HEK293 (cell line): ENCODE measurements around the gene GPM6B.

Experiments used
- CTCF ChIA-PET: fragments of 350-600 bp; formaldehyde crosslinking; extraction: SDS; loops from one replicate; lab custom pipeline; 2021; ENCODE audit warnings: antibody characterized with exemption; lab: Yijun Ruan, JAX
- POLR2A ChIA-PET: fragments of 300-600 bp; formaldehyde crosslinking; extraction: SDS; loops from one replicate; lab custom pipeline; 2020; ENCODE audit warnings: antibody characterized with exemption, inconsistent platforms; lab: Yijun Ruan, JAX
- H3K27ac ChIP-seq: fragments of 200-500 bp; sonication (Bioruptor generic); 2 replicates; pipeline ENCODE4 v1.5.1; 2014; ENCODE audit warnings: low read depth, low read length, control low read depth, inconsistent platforms; ENCODE audit errors: extremely low read depth
- H3K36me3 ChIP-seq, 2 experiments: fragments of 200-500 bp in 1 of 2; sonication (Bioruptor generic) in 1 of 2; 1 replicate in 1 of 2; 2 replicates in 1 of 2; pipeline ENCODE4 v1.5.1; 2014 to 2017; ENCODE audit warnings: inconsistent platforms in 2 of 2, low read length in 2 of 2; ENCODE audit not compliant: control insufficient read depth in 2 of 2, insufficient read depth in 1 of 2
- H3K4me1 ChIP-seq: fragments of 200-500 bp; sonication (Bioruptor generic); 2 replicates; pipeline ENCODE4 v1.5.1; 2014; ENCODE audit warnings: mild to moderate bottlenecking, low read length, inconsistent platforms; ENCODE audit not compliant: control insufficient read depth, insufficient read depth
- H3K4me3 ChIP-seq: 2 replicates; pipeline ENCODE4 v1.5.1; 2011; ENCODE audit warnings: low read depth, mild to moderate bottlenecking, control low read depth, low read length, moderate library complexity
- H3K9me3 ChIP-seq: fragments of 200-500 bp; sonication (Bioruptor generic); 2 replicates; pipeline ENCODE4 v1.5.1; 2014; ENCODE audit warnings: low read depth, low read length, inconsistent platforms; ENCODE audit not compliant: control insufficient read depth, insufficient read depth
- EGR2 ChIP-seq: fragments of 450-650 bp; formaldehyde crosslinking; IDR thresholded peaks from 2 replicates; pipeline ENCODE4 v1.5.1; 2016; ENCODE audit warnings: low read depth, missing biosample characterization, missing genetic modification characterization
- GLI4 ChIP-seq: fragments of 450-650 bp; formaldehyde crosslinking; IDR thresholded peaks from 2 replicates; pipeline ENCODE4 v1.5.1; 2016; ENCODE audit warnings: missing biosample characterization, missing genetic modification characterization
- GLIS2 ChIP-seq: fragments of 450-650 bp; formaldehyde crosslinking; IDR thresholded peaks from 2 replicates; pipeline ENCODE4 v1.5.1; 2016; ENCODE audit warnings: missing biosample characterization, missing genetic modification characterization
- KLF1 ChIP-seq: fragments of 450-650 bp; formaldehyde crosslinking; IDR thresholded peaks from 2 replicates; pipeline ENCODE4 v1.5.1; 2016; ENCODE audit warnings: missing biosample characterization, missing genetic modification characterization
- KLF10 ChIP-seq: fragments of 450-650 bp; IDR thresholded peaks from 2 replicates; pipeline ENCODE4 v1.5.1; 2018; ENCODE audit warnings: missing biosample characterization, mild to moderate bottlenecking, missing genetic modification characterization
- KLF8 ChIP-seq: fragments of 450-650 bp; formaldehyde crosslinking; IDR thresholded peaks from 2 replicates; pipeline ENCODE4 v1.5.1; 2016; ENCODE audit warnings: missing biosample characterization, missing genetic modification characterization
- PATZ1 ChIP-seq: fragments of 450-650 bp; formaldehyde crosslinking; IDR thresholded peaks from 2 replicates; pipeline ENCODE4 v1.5.1; 2016; ENCODE audit warnings: missing biosample characterization, missing genetic modification characterization
- SCRT1 ChIP-seq: fragments of 450-650 bp; formaldehyde crosslinking; IDR thresholded peaks from 2 replicates; pipeline ENCODE4 v1.5.1; 2016; ENCODE audit warnings: missing biosample characterization, missing genetic modification characterization, borderline replicate concordance
- SP7 ChIP-seq: fragments of 450-650 bp; formaldehyde crosslinking; IDR thresholded peaks from 2 replicates; pipeline ENCODE4 v1.5.1; 2016; ENCODE audit warnings: missing biosample characterization, missing genetic modification characterization
- ZBTB1 ChIP-seq: fragments of 450-650 bp; formaldehyde crosslinking; IDR thresholded peaks from 2 replicates; pipeline ENCODE4 v1.5.1; 2016; ENCODE audit warnings: missing biosample characterization, missing genetic modification characterization
- ZBTB8A ChIP-seq: fragments of 450-650 bp; formaldehyde crosslinking; IDR thresholded peaks from 2 replicates; pipeline ENCODE4 v1.5.1; 2016; ENCODE audit warnings: missing biosample characterization, missing genetic modification characterization
- ZFHX2 ChIP-seq: fragments of 450-650 bp; formaldehyde crosslinking; conservative IDR thresholded peaks from 2 replicates; pipeline ENCODE4 v1.5.1; 2016; ENCODE audit warnings: missing biosample characterization, missing genetic modification characterization
- ZFP37 ChIP-seq: fragments of 450-650 bp; formaldehyde crosslinking; IDR thresholded peaks from 2 replicates; pipeline ENCODE4 v1.5.1; 2016; ENCODE audit warnings: missing biosample characterization, missing genetic modification characterization
- ZFP69B ChIP-seq: fragments of 450-650 bp; formaldehyde crosslinking; IDR thresholded peaks from 2 replicates; pipeline ENCODE4 v1.5.1; 2016; ENCODE audit warnings: missing biosample characterization, missing genetic modification characterization
- ZNF114 ChIP-seq: fragments of 450-650 bp; formaldehyde crosslinking; IDR thresholded peaks from 2 replicates; pipeline ENCODE4 v1.5.0; 2017; ENCODE audit warnings: missing biosample characterization, missing genetic modification characterization
- ZNF133 ChIP-seq: fragments of 450-650 bp; formaldehyde crosslinking; IDR thresholded peaks from 2 replicates; pipeline ENCODE4 v1.5.1; 2016; ENCODE audit warnings: missing biosample characterization, missing genetic modification characterization
- ZNF140 ChIP-seq: fragments of 450-650 bp; formaldehyde crosslinking; IDR thresholded peaks from 2 replicates; pipeline ENCODE4 v1.5.1; 2016; ENCODE audit warnings: missing biosample characterization, missing genetic modification characterization
- ZNF184 ChIP-seq: fragments of 450-650 bp; IDR thresholded peaks from 2 replicates; pipeline ENCODE4 v1.5.1; 2018; ENCODE audit warnings: missing biosample characterization, mild to moderate bottlenecking, missing genetic modification characterization
- ZNF2 ChIP-seq: fragments of 450-650 bp; formaldehyde crosslinking; IDR thresholded peaks from 2 replicates; pipeline ENCODE4 v1.5.1; 2016; ENCODE audit warnings: missing biosample characterization, missing genetic modification characterization
- ZNF202 ChIP-seq: fragments of 450-650 bp; formaldehyde crosslinking; IDR thresholded peaks from 2 replicates; pipeline ENCODE4 v1.5.1; 2016; ENCODE audit warnings: missing biosample characterization, missing genetic modification characterization, borderline replicate concordance
- ZNF211 ChIP-seq: fragments of 450-650 bp; formaldehyde crosslinking; IDR thresholded peaks from 2 replicates; pipeline ENCODE4 v1.5.1; 2016; ENCODE audit warnings: low read depth, missing biosample characterization, missing genetic modification characterization
- ZNF274 ChIP-seq, 2 experiments: fragments of 200-500 bp in 1 of 2; fragments of 450-650 bp in 1 of 2; sonication (Bioruptor generic) in 1 of 2; formaldehyde crosslinking in 1 of 2; IDR thresholded peaks; 2 replicates each; pipeline versions ENCODE4 v1.5.1 to v1.6.1; 2014 to 2016; ENCODE audit warnings: borderline replicate concordance in 1 of 2, inconsistent platforms in 1 of 2, low read length in 1 of 2, missing biosample characterization in 1 of 2, missing genetic modification characterization in 1 of 2
- ZNF391 ChIP-seq: fragments of 450-650 bp; formaldehyde crosslinking; IDR thresholded peaks from 2 replicates; pipeline ENCODE4 v1.5.1; 2016; ENCODE audit warnings: low read depth, missing biosample characterization, missing genetic modification characterization, borderline replicate concordance
- ZNF404 ChIP-seq: fragments of 450-650 bp; formaldehyde crosslinking; IDR thresholded peaks from 2 replicates; pipeline ENCODE4 v1.5.1; 2017; ENCODE audit warnings: missing biosample characterization, missing genetic modification characterization
- ZNF530 ChIP-seq: fragments of 450-650 bp; formaldehyde crosslinking; IDR thresholded peaks from 2 replicates; pipeline ENCODE4 v1.5.1; 2016; ENCODE audit warnings: low read depth, missing biosample characterization, missing genetic modification characterization
- ZNF548 ChIP-seq: fragments of 450-650 bp; formaldehyde crosslinking; IDR thresholded peaks from 2 replicates; pipeline ENCODE4 v1.5.1; 2016; ENCODE audit warnings: missing biosample characterization, missing genetic modification characterization
- ZNF549 ChIP-seq: fragments of 450-650 bp; IDR thresholded peaks from 2 replicates; pipeline ENCODE4 v1.5.1; 2018; ENCODE audit warnings: missing biosample characterization, missing genetic modification characterization, mild to moderate bottlenecking, inconsistent platforms, moderate library complexity
- ZNF610 ChIP-seq: fragments of 450-650 bp; formaldehyde crosslinking; IDR thresholded peaks from 2 replicates; pipeline ENCODE4 v1.5.1; 2016; ENCODE audit warnings: missing biosample characterization, missing genetic modification characterization, borderline replicate concordance
- ZNF791 ChIP-seq: fragments of 450-650 bp; formaldehyde crosslinking; IDR thresholded peaks from 2 replicates; pipeline ENCODE4 v1.5.1; 2016; ENCODE audit warnings: missing biosample characterization, missing genetic modification characterization
- ZNF792 ChIP-seq: fragments of 450-650 bp; formaldehyde crosslinking; IDR thresholded peaks from 2 replicates; pipeline ENCODE4 v1.5.1; 2016; ENCODE audit warnings: missing biosample characterization, missing genetic modification characterization
- ZSCAN23 ChIP-seq: fragments of 450-650 bp; formaldehyde crosslinking; IDR thresholded peaks from 2 replicates; pipeline ENCODE4 v1.5.1; 2016; ENCODE audit warnings: missing biosample characterization, missing genetic modification characterization
- TF ChIP-seq, protein P1 (sequence below): fragments of 450-650 bp; formaldehyde crosslinking; IDR thresholded peaks from 2 replicates; pipeline ENCODE4 v1.5.1; 2016; ENCODE audit warnings: missing biosample characterization, missing genetic modification characterization
- TF ChIP-seq, protein P2 (sequence below): fragments of 450-650 bp; IDR thresholded peaks from 2 replicates; pipeline ENCODE4 v1.5.1; 2018; ENCODE audit warnings: missing biosample characterization, missing genetic modification characterization

Gene GPM6B

DNA sequence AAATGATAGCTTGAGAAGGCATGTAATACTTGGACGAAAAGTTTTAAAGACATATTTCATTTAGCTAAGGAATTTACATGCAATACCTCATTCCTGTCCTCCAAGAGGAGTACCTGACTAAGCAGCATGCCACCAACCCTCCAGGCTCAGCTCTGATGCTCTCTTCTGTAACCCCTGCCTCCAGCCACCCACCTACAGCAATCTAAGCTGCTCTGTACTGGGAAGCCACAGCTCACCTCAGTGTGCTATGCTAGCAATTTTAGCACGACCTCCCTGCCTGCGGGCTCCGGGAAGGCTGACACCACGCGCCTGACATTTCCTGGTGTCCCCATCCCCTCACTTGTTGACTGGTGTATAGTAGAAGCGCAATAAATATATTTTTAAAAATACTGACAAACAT, 23.2 kb upstream of the GPM6B start:
- Histone ChIP-seq H3K4me3 (no peak overlapping the region), H3K4me1 (peaks cover 10% of the 10 kb centered on the region; the same call in 1 of the 2 replicates), H3K27ac (no peak overlapping the region), H3K36me3 (no peaks in the 10 kb centered on the region), H3K9me3 (no peaks in the 10 kb centered on the region)
- TF ChIP-seq EGR2 (0 out of 2 replicates have a peak, but pooled peaks have one; percentile 12), ZNF274 (IDR thresholded peaks at IDR 0.05; ENCODE audit: low read length) (no peak), ZNF274 (tag by site-specific recombination; IDR thresholded peaks at IDR 0.05; ENCODE audit: borderline replicate concordance) (no peak)
- ChIA-PET CTCF (no interaction called here), POLR2A (no interaction called here)

DNA sequence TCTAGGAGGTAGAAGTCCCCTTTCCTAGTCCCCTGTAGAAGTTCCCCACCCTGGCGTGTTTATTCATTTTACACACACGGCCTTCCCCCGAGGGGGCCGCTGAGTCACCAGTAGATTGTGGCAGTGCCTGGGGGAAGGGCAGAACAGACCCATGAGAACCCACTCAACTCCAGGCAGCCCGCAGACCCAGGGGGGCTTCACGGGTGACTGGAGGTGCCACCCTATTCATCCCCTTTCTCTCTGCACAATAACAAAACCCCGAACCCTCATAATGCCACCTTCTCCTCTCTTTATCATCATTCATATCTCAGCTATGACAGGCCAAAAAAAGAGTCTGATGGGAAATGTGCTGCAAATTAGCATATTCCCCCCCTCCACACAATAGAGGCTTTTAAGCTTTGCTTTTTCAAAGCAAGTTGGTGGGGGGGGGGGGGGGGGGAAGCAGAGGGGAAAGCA, 20.4 kb upstream of the GPM6B start:
- peak overlapping the region; percentile 14 for H3K4me3 ChIP-seq
- ChIA-PET POLR2A (interaction anchor here (0.6 to 1.5 kb wide), 3 partner anchors 19 to 61 kb away, joined by 3 read pairs; no protein-coding TSS in a partner anchor), CTCF (interaction anchor here (1.0 to 1.1 kb wide), 2 partner anchors 16 to 26 kb away, joined by 3 to 4 read pairs; no protein-coding TSS in a partner anchor)
- H3K9me3 ChIP-seq, result no peaks in the 10 kb centered on the region
- H3K4me1 ChIP-seq, result peaks cover 10% of the 10 kb centered on the region; the same call in 1 of the 2 replicates
- H3K27ac ChIP-seq, result no peak overlapping the region
- no peaks in the 10 kb centered on the region for H3K36me3 ChIP-seq
- TF ChIP-seq GLI4 (tag by site-specific recombination), result no peak
- TF ChIP-seq ZNF2, result 0 out of 2 replicates have a peak, but pooled peaks have one; percentile 29
- TF ChIP-seq ZBTB8A (tag by site-specific recombination), result 0 out of 2 replicates have a peak, but pooled peaks have one; percentile 21
- no peak for TF ChIP-seq ZFHX2 (tag by site-specific recombination)
- TF ChIP-seq ZNF610, result no peak
- TF ChIP-seq ZNF114, result no peak
- no peak for TF ChIP-seq ZNF792 (tag by site-specific recombination)
- TF ChIP-seq ZNF391, result no peak
- TF ChIP-seq, protein P1, sequence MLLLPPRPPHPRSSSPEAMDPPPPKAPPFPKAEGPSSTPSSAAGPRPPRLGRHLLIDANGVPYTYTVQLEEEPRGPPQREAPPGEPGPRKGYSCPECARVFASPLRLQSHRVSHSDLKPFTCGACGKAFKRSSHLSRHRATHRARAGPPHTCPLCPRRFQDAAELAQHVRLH, result no peak
- no peak for TF ChIP-seq KLF10 (tag by site-specific recombination)
- TF ChIP-seq GLIS2 (tag by site-specific recombination), result peak; percentile 77
- TF ChIP-seq SP7 (tag by site-specific recombination), result peak; percentile 65
- peak; percentile 69 for TF ChIP-seq PATZ1 (tag by site-specific recombination)
- TF ChIP-seq ZNF404 (tag by site-specific recombination), result no peak
- TF ChIP-seq ZNF549 (tag by site-specific recombination), result no peak
- no peak for TF ChIP-seq ZBTB1 (tag by site-specific recombination)
- TF ChIP-seq ZNF202, result no peak
- TF ChIP-seq ZNF184, result 0 out of 2 replicates have a peak, but pooled peaks have one; percentile 57
- no peak for TF ChIP-seq SCRT1
- no peak for TF ChIP-seq ZNF211 (tag by site-specific recombination)
- no peak for TF ChIP-seq ZNF530
- no peak for TF ChIP-seq ZNF133 (tag by site-specific recombination)
- TF ChIP-seq ZNF274 (IDR thresholded peaks at IDR 0.05; ENCODE audit: low read length), result no peak
- no peak for TF ChIP-seq ZNF274 (tag by site-specific recombination; IDR thresholded peaks at IDR 0.05; ENCODE audit: borderline replicate concordance)
- TF ChIP-seq ZNF548 (tag by site-specific recombination), result no peak
- TF ChIP-seq ZSCAN23 (tag by site-specific recombination), result no peak
- TF ChIP-seq, protein P2, sequence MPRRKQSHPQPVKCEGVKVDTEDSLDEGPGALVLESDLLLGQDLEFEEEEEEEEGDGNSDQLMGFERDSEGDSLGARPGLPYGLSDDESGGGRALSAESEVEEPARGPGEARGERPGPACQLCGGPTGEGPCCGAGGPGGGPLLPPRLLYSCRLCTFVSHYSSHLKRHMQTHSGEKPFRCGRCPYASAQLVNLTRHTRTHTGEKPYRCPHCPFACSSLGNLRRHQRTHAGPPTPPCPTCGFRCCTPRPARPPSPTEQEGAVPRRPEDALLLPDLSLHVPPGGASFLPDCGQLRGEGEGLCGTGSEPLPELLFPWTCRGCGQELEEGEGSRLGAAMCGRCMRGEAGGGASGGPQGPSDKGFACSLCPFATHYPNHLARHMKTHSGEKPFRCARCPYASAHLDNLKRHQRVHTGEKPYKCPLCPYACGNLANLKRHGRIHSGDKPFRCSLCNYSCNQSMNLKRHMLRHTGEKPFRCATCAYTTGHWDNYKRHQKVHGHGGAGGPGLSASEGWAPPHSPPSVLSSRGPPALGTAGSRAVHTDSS, result no peak
- TF ChIP-seq ZFP69B (tag by site-specific recombination), result no peak; the same call in 1 of the 2 replicates
- no peak for TF ChIP-seq KLF1 (tag by site-specific recombination)
- no peak for TF ChIP-seq ZNF140 (tag by site-specific recombination)
- no peak for TF ChIP-seq ZFP37 (tag by site-specific recombination)
- TF ChIP-seq ZNF791, result no peak
- TF ChIP-seq KLF8 (tag by site-specific recombination), result no peak
